ENCODE data around the gene MED12L. TPM values are rescaled to one million over a fixed set of nuclear protein-coding genes. Genes with fewer than 3 reads are reported as not detected.

MED12L gene
- total and polyA plus RNA-seq, 9 of the 15 experiments (the other 6 are each of a cell fraction or from before 2014, with no cell fraction given): not detected

GRCh38 chr3:151044706-151045105, 40.8 kb upstream of the MED12L start (continued):
- TF ChIP-seq ETV5 (CRISPR knock-in tag; IDR thresholded peaks at IDR 0.05; ENCODE audit: low read depth) (no peak), DLX4 (CRISPR knock-in tag; IDR thresholded peaks at IDR 0.05) (no peak), FOXO4 (CRISPR knock-in tag; IDR thresholded peaks at IDR 0.05) (no peak), ZMIZ1 (IDR thresholded peaks at IDR 0.05; ENCODE audit: low read depth in 2 of 2, low read length in 2 of 2) (no peak), HDAC1 (IDR thresholded peaks at IDR 0.05) (no peak), ZNF583 (CRISPR knock-in tag; IDR thresholded peaks at IDR 0.05) (no peak), ZNF436 (CRISPR knock-in tag; IDR thresholded peaks at IDR 0.05) (no peak)

Measured in K562 (cell line).